GM23338 (cell line): ENCODE data around the gene GNAS. TPM values are rescaled to one million over a fixed set of nuclear protein-coding genes. Genes with fewer than 3 reads are reported as not detected.
A peak's percentile ranks its signal among the peaks of the same experiment; 100 is the strongest.

Source experiments
- ATAC-seq: fragments of 200-7000 bp; cut with Tn5 transposase; 3 replicates; pipeline ENCODE4 v1.9.1; 2020
- DNase-seq: peaks from one replicate; pipeline ENCODE4 v3.0.0-alpha.2; 2015; ENCODE audit warnings: low spot score
- H2AFZ ChIP-seq: fragments of 200-600 bp; sonication (generic); 2 replicates; pipeline ENCODE4 v1.8.0; 2016; ENCODE audit warnings: antibody characterized with exemption, mild to moderate bottlenecking, moderate library complexity
- H3F3A ChIP-seq: fragments of 200-600 bp; sonication (generic); replicated peaks from 2 replicates; pipeline ENCODE4 v1.8.0; 2017; ENCODE audit warnings: antibody characterized with exemption, mixed run types, low read depth
- H3K27ac ChIP-seq: fragments of 200-600 bp; sonication (generic); 2 replicates; pipeline ENCODE4 v1.6.1; 2016; ENCODE audit warnings: low read depth
- H3K27me3 ChIP-seq: fragments of 200-600 bp; sonication (generic); 2 replicates; pipeline ENCODE4 v1.8.0; 2016; ENCODE audit warnings: mild to moderate bottlenecking, mixed run types, moderate library complexity; ENCODE audit not compliant: insufficient read depth
- H3K36me3 ChIP-seq: fragments of 200-600 bp; sonication (generic); 2 replicates; pipeline ENCODE4 v1.8.0; 2016; ENCODE audit warnings: mild to moderate bottlenecking; ENCODE audit not compliant: insufficient read depth
- H3K4me1 ChIP-seq: fragments of 200-600 bp; sonication (generic); 2 replicates; pipeline ENCODE4 v1.8.0; 2016; ENCODE audit warnings: mild to moderate bottlenecking, moderate library complexity; ENCODE audit not compliant: insufficient read depth
- H3K4me2 ChIP-seq: fragments of 200-600 bp; sonication (generic); 2 replicates; pipeline ENCODE4 v1.7.1; 2017; ENCODE audit warnings: mixed run types
- H3K4me3 ChIP-seq: fragments of 200-600 bp; sonication (generic); 2 replicates; pipeline ENCODE4 v1.6.1; 2016; ENCODE audit warnings: mixed run types
- H3K79me2 ChIP-seq: fragments of 200-600 bp; sonication (generic); replicated peaks from 2 replicates; pipeline ENCODE4 v1.8.0; 2017; ENCODE audit warnings: mild to moderate bottlenecking; ENCODE audit not compliant: insufficient read depth
- H3K9me2 ChIP-seq: fragments of 200-600 bp; sonication (generic); 2 replicates; pipeline ENCODE4 v1.8.0; 2017; ENCODE audit not compliant: insufficient read depth
- H4K20me1 ChIP-seq: fragments of 200-600 bp; sonication (generic); replicated peaks from 2 replicates; pipeline ENCODE4 v1.8.0; 2017; ENCODE audit warnings: mild to moderate bottlenecking; ENCODE audit not compliant: insufficient read depth
- H3K27ac Mint-ChIP-seq: 2 replicates; pipeline ENCODE4 v1.8.0; 2020; ENCODE audit warnings: inconsistent platforms, mild to moderate bottlenecking, moderate library complexity, mixed read lengths
- H3K27me3 Mint-ChIP-seq: 3 replicates; pipeline ENCODE4 v1.8.0; 2022; ENCODE audit warnings: low read depth, mild to moderate bottlenecking, moderate library complexity, mixed read lengths, inconsistent platforms; ENCODE audit not compliant: insufficient read depth, poor library complexity
- H3K36me3 Mint-ChIP-seq: 3 replicates; pipeline ENCODE4 v1.8.0; 2021; ENCODE audit warnings: low read depth, mild to moderate bottlenecking, inconsistent platforms, moderate library complexity, mixed read lengths
- H3K4me1 Mint-ChIP-seq: 3 replicates; pipeline ENCODE4 v1.8.0; 2020; ENCODE audit warnings: mild to moderate bottlenecking, inconsistent platforms, mixed read lengths
- H3K4me3 Mint-ChIP-seq: 3 replicates; pipeline ENCODE4 v1.8.0; 2021; ENCODE audit warnings: moderate library complexity, mild to moderate bottlenecking, inconsistent platforms, mixed read lengths
- H3K9me3 Mint-ChIP-seq: 3 replicates; pipeline ENCODE4 v1.8.0; 2020; ENCODE audit warnings: moderate library complexity, mild to moderate bottlenecking, inconsistent platforms, mixed read lengths
- EZH2phosphoT487 ChIP-seq: fragments of 200-600 bp; sonication (generic); IDR thresholded peaks from one replicate; pipeline ENCODE4 v1.8.1; 2018; ENCODE audit warnings: antibody characterized with exemption; ENCODE audit not compliant: unreplicated experiment
- JUNB ChIP-seq: IDR thresholded peaks from one replicate; pipeline ENCODE4 v1.6.1; 2016; ENCODE audit warnings: antibody characterized with exemption; ENCODE audit not compliant: unreplicated experiment
- POLR2AphosphoS5 ChIP-seq: IDR thresholded peaks from 2 replicates; pipeline ENCODE4 v1.6.1; 2016; ENCODE audit warnings: antibody characterized with exemption, low read depth
- STAT1 ChIP-seq: IDR thresholded peaks from one replicate; pipeline ENCODE4 v1.6.1; 2016; ENCODE audit warnings: antibody characterized with exemption; ENCODE audit not compliant: unreplicated experiment
- ZNF331 ChIP-seq: fragments of 250-450 bp; sonication (Bioruptor Pico); IDR thresholded peaks from 2 replicates; pipeline ENCODE4 v1.5.0; 2020; ENCODE audit warnings: low read depth, mild to moderate bottlenecking, moderate library complexity
- polyA plus RNA-seq: library from polyadenylated mRNA; unstranded; fragments of >200 nt; fragmentation: Nextera tagmentation; extraction: Ambion mirVana; gene quantifications from 2 replicates; pipeline ENCODE4 v1.2.1, GENCODE V29; 2016
- total RNA-seq: library from RNA; depleted of rRNA; stranded (reverse); fragments of >200 nt; shearing (Covaris generic); gene quantifications from 2 replicates; pipeline ENCODE4 v1.2.3, GENCODE V29; 2014
- TF ChIP-seq, protein P1 (sequence below), 2 experiments: fragments of 200-600 bp in 1 of 2; sonication (generic) in 1 of 2; conservative IDR thresholded peaks; 2 replicates each; pipeline versions ENCODE4 v1.5.1 to v1.6.1; 2016 to 2017; ENCODE audit warnings: antibody characterized with exemption in 2 of 2, low read depth in 2 of 2, mild to moderate bottlenecking in 2 of 2, moderate library complexity in 1 of 2
- TF ChIP-seq, protein P2 (sequence below): IDR thresholded peaks from 2 replicates; pipeline ENCODE4 v1.6.1; 2016; ENCODE audit warnings: antibody characterized with exemption

GNAS gene
- total and polyA plus RNA-seq, 2 experiments from 2014 or later, result 917 to 1,042 TPM

DNA sequence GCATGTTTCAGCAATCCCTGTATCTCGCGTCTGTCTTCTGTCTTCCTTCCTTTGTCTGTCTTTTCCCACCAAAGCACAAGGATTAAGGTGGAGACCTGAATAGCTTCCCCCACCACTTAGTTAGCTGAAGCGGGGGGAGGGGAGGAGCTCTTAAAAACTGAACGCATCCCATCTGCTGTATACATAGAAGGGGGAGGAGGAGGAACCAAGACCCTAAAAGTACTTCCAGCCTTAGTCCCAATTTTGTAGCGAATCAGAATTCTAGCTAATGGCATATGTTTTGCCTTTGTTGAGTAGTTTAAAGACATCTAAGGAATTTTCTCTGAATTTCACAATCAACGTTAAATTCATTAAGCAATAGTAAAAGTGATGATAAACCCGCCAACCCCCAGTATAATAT lies 47.9 kb downstream of the GNAS start:
- H3K27ac ChIP-seq, result 0 out of 2 replicates have a peak overlapping the region, but pooled peaks have one; percentile 15

DNA sequence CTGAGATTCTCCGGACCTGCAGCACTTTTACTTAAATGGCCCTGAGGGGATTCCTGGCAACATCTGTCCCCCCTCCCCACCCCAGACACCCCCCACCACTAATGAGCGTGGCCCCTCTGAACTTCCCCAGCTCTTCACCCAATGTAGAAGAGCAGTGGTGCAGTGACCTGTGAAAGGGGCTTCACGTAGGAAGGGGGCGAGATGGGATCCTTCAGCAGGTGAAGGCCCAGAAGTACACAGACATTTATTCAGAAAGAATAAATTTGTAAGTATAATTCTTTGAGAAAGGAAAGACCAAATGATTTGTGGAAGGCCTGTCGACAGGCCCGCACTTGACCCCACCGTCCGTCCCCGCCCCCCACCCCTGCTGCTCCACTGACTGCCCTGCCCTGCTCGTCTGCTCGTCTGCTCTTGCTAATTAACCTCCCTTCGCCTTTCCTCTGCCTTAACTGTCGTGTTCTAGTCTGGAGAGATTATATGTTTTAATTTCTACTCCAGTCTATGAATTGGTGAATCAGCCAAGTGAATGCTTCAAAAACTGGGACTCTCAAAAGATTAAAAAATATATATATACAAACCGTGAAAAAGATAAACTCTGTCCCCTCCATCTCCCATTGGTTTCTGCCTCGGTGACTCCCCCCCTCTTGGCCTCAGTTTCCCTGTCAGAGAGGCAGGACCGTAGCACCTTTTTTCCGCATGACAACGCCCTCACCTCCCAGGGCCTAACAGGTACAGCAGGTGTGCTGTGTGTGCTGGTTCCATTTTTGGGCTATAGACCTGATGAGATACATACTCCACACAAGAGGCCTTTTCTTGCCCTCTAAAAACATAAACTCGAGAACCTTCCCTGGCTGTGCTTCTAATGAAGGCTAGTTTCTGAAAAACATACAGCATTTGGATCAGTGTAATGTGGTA lies 49.2 kb downstream of the GNAS start:
- peaks cover 84% of the 10 kb centered on the region for H3K36me3 Mint-ChIP-seq
- no peaks in the 10 kb centered on the region for H3K9me3 Mint-ChIP-seq
- Histone ChIP-seq H4K20me1 (peaks cover 63% of the 10 kb centered on the region), H3K27ac (0 out of 2 replicates have a peak overlapping the region, but pooled peaks have one; percentile 15), H3K4me3 (no peak overlapping the region), H3K4me2 (peak overlapping the region; percentile 69; the same call in 1 of the 2 replicates), H3K9me2 (no peaks in the 10 kb centered on the region), H3K79me2 (peaks cover 86% of the 10 kb centered on the region), H3K4me1 (peaks cover 54% of the 10 kb centered on the region), H3K36me3 (peaks cover 36% of the 10 kb centered on the region), H2AFZ (no peak overlapping the region), H3K27me3 (no peaks in the 10 kb centered on the region), H3F3A (peaks cover 7% of the 10 kb centered on the region; the same call in 1 of the 2 replicates)
- H3K27me3 Mint-ChIP-seq, result peaks cover 12% of the 10 kb centered on the region
- no peak overlapping the region; the same call in 1 of the 3 replicates for H3K4me3 Mint-ChIP-seq
- TF ChIP-seq JUNB (no peak), STAT1 (no peak)
- H3K4me1 Mint-ChIP-seq, result peaks cover 56% of the 10 kb centered on the region
- H3K27ac Mint-ChIP-seq, result no peak overlapping the region
- no peak for DNase-seq
- ATAC-seq, result peak; percentile 15; the same call in 2 of the 3 replicates

More for the DNA sequence above, 47.9 kb downstream of the GNAS start:
- Histone ChIP-seq H3K27me3 (no peaks in the 10 kb centered on the region), H3K36me3 (peaks cover 23% of the 10 kb centered on the region), H3K4me2 (peak overlapping the region; percentile 69), H4K20me1 (peaks cover 69% of the 10 kb centered on the region), H3K4me1 (peaks cover 67% of the 10 kb centered on the region), H3K4me3 (peak overlapping the region; percentile 27), H3F3A (0 out of 2 replicates have a peak, but pooled peaks cover 6% of the 10 kb centered on the region), H3K9me2 (no peaks in the 10 kb centered on the region), H3K79me2 (peaks cover 98% of the 10 kb centered on the region), H2AFZ (no peak overlapping the region)
- ATAC-seq, result peak; percentile 32
- peak; percentile 64 for DNase-seq
- Mint-ChIP-seq H3K9me3 (no peaks in the 10 kb centered on the region), H3K4me3 (peak overlapping the region; percentile 23; the same call in 2 of the 3 replicates), H3K36me3 (peaks cover 85% of the 10 kb centered on the region), H3K27me3 (peaks cover 15% of the 10 kb centered on the region), H3K4me1 (peaks cover 70% of the 10 kb centered on the region), H3K27ac (peak overlapping the region; percentile 79)
- TF ChIP-seq, protein P1, sequence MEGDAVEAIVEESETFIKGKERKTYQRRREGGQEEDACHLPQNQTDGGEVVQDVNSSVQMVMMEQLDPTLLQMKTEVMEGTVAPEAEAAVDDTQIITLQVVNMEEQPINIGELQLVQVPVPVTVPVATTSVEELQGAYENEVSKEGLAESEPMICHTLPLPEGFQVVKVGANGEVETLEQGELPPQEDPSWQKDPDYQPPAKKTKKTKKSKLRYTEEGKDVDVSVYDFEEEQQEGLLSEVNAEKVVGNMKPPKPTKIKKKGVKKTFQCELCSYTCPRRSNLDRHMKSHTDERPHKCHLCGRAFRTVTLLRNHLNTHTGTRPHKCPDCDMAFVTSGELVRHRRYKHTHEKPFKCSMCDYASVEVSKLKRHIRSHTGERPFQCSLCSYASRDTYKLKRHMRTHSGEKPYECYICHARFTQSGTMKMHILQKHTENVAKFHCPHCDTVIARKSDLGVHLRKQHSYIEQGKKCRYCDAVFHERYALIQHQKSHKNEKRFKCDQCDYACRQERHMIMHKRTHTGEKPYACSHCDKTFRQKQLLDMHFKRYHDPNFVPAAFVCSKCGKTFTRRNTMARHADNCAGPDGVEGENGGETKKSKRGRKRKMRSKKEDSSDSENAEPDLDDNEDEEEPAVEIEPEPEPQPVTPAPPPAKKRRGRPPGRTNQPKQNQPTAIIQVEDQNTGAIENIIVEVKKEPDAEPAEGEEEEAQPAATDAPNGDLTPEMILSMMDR (conservative IDR thresholded peaks at IDR 0.05; ENCODE audit: low read depth in 2 of 2), result no peak
- TF ChIP-seq POLR2AphosphoS5 (no peak), ZNF331 (CRISPR knock-in tag) (no peak), EZH2phosphoT487 (no peak)
- TF ChIP-seq, protein P2, sequence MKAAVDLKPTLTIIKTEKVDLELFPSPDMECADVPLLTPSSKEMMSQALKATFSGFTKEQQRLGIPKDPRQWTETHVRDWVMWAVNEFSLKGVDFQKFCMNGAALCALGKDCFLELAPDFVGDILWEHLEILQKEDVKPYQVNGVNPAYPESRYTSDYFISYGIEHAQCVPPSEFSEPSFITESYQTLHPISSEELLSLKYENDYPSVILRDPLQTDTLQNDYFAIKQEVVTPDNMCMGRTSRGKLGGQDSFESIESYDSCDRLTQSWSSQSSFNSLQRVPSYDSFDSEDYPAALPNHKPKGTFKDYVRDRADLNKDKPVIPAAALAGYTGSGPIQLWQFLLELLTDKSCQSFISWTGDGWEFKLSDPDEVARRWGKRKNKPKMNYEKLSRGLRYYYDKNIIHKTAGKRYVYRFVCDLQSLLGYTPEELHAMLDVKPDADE, result no peak
